Brain microvascular endothelial cell (primary cell): ENCODE results near the gene SSBP3.

Experiments
- DNase-seq: peaks from one replicate; pipeline ENCODE4 v3.0.0-alpha.2; 2020
- H3K27ac ChIP-seq: fragments of 250-450 bp; sonication (Bioruptor Pico); 2 replicates; pipeline ENCODE4 v1.5.1; 2020; ENCODE audit warnings: mild to moderate bottlenecking, moderate library complexity
- H3K27me3 ChIP-seq: fragments of 250-450 bp; sonication (Bioruptor Pico); replicated peaks from 2 replicates; pipeline ENCODE4 v1.5.1; 2020; ENCODE audit warnings: mild to moderate bottlenecking
- H3K36me3 ChIP-seq: fragments of 250-450 bp; sonication (Bioruptor Pico); replicated peaks from 2 replicates; pipeline ENCODE4 v1.5.1; 2020; ENCODE audit warnings: mild to moderate bottlenecking
- H3K4me3 ChIP-seq: 2 replicates; pipeline ENCODE4 v1.5.1; 2011; ENCODE audit warnings: low read depth, mild to moderate bottlenecking, control low read depth, low read length, moderate library complexity
- in situ Hi-C: cut with HindIII; loops from 2 replicates; pipeline ENCODE4 v1.10.0; 2017; ENCODE audit warnings: low sequenced_read_pairs, low pct_ligation_motif_present
- TF ChIP-seq, protein P1 (sequence below): IDR thresholded peaks from 2 replicates; pipeline ENCODE4 v1.5.1; 2011; ENCODE audit warnings: low read depth, mild to moderate bottlenecking, moderate library complexity, low read length, control low read depth, inconsistent platforms; ENCODE audit errors: missing control alignments

Gene SSBP3

DNA sequence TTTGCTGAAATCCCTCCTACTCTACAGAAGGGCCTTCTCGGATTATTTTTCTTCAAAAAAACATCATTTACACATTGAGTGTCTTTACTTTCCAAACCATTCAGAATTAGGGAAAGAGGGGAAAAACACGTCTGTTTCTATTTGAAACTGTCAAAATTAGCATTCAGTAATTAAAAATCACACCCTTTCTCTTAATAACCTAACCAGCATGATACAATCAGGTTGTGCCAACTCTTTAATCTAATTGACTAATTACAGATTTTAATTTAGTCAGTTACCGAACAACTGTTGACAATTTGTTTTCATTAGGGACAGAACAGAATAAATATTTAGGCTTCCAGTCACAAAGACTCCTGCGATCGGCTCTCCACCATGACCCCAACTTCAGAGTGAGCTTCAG lies 18.8 kb downstream of the SSBP3 start:
- Histone ChIP-seq H3K27me3 (no peaks in the 10 kb centered on the region), H3K36me3 (peaks cover 4% of the 10 kb centered on the region), H3K4me3 (no peak overlapping the region), H3K27ac (no peak overlapping the region)
- in situ Hi-C loops = no loop called here
- DNase-seq = no peak
- TF ChIP-seq, protein P1, sequence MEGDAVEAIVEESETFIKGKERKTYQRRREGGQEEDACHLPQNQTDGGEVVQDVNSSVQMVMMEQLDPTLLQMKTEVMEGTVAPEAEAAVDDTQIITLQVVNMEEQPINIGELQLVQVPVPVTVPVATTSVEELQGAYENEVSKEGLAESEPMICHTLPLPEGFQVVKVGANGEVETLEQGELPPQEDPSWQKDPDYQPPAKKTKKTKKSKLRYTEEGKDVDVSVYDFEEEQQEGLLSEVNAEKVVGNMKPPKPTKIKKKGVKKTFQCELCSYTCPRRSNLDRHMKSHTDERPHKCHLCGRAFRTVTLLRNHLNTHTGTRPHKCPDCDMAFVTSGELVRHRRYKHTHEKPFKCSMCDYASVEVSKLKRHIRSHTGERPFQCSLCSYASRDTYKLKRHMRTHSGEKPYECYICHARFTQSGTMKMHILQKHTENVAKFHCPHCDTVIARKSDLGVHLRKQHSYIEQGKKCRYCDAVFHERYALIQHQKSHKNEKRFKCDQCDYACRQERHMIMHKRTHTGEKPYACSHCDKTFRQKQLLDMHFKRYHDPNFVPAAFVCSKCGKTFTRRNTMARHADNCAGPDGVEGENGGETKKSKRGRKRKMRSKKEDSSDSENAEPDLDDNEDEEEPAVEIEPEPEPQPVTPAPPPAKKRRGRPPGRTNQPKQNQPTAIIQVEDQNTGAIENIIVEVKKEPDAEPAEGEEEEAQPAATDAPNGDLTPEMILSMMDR = no peak

DNA sequence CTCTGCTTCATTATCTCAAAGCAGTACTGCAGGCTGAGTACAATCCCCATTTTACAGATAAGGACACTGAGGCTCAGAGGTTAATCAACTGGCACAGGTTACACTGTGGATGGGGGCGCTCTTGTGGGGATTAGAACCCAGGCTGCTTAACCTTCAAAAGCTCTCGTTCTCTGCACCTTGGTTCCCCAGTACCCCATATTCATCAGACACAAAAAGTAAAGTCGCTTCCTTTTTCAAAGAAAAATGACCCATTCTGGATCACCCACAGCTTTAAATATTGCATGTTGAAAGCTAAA lies 20.5 kb downstream of the SSBP3 start:
- in situ Hi-C loops = no loop called here
- no peak overlapping the region for H3K27ac ChIP-seq
- no peak overlapping the region for H3K4me3 ChIP-seq
- TF ChIP-seq, protein P1 = no peak
- DNase-seq = no peak
- H3K36me3 ChIP-seq = peaks cover 2% of the 10 kb centered on the region
- no peaks in the 10 kb centered on the region for H3K27me3 ChIP-seq

DNA sequence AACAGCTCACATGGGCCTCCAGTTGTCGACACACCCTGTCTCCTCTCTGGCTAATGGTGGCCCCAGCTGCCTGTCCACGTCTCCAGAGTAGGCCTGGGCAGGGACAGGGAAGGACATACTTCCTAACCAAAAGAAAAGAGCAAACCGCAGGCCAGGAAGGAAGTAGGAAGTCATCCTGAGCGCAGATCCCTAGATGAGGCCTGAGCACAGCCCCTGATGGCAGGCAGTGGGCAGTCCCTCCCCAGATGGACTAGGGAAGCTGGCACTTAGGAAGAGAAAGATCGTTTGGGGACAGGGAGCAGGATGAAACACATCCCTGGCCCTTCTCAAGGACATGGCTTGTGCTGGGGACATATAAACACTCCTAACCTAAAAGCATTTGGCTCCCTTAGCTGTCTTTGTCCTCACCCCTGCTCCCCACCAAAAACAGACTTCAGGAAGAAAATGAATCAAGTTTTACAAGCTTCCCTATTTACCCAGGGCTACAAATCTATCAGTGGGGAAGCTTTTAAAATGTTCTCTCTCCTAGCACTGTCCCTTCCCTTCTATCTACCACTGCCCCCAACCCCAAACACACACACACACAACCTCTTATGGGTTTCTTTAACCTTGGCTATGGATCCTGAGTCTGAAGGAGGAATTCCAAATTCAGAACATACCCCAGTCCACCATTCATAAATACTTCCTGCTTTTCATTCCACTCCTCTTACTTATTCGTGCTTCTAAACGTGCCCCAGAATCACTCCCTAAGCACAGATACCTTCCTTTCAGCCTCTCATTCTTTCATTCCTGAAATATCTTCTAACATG lies 21.1 kb downstream of the SSBP3 start:
- in situ Hi-C loops = no loop called here
- TF ChIP-seq, protein P1 = no peak
- no peak overlapping the region for H3K27ac ChIP-seq
- no peak overlapping the region for H3K4me3 ChIP-seq
- H3K36me3 ChIP-seq = peaks cover 2% of the 10 kb centered on the region
- no peaks in the 10 kb centered on the region for H3K27me3 ChIP-seq
- no peak for DNase-seq

DNA sequence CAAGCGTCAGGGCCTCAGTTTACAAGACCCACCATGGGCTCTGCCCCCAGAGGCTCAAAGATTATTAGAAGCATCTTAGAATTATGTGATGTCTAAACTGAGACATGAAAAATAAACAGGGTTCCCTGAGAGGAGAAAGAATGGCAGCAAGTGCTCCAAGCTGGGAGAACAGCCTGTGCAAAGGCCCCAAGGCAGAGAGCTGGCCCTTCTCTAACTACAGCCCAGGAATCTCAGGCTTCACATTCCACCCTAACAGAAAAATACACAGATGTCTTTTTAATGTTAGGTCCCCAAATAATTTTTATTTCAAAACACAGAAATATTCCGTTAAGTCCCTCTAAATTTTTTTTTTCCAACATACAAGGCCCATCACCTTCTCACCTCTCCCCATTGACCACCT lies 21.7 kb downstream of the SSBP3 start:
- H3K4me3 ChIP-seq = no peak overlapping the region
- in situ Hi-C loops = no loop called here
- H3K27me3 ChIP-seq = no peaks in the 10 kb centered on the region
- DNase-seq = no peak
- TF ChIP-seq, protein P1 = no peak
- no peak overlapping the region for H3K27ac ChIP-seq
- H3K36me3 ChIP-seq = peaks cover 2% of the 10 kb centered on the region

DNA sequence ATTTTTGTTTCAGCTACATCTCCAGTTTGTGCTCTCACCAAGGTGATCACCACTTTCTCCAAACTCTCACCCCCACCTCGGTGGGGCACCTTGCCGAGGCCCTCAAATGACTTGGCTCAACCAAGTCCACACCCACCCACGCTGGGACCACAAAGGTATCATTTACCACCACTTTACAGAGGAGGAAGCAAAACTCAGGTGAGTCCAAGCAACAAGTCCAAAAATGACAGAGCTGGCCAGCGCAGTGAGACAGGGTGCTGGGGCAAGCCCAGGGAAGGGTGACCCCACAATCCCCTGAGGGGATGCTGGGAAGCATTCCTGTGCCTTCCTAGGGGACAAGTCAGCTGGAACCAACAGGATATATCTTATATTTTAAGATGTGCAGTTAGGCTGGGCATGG lies 24.7 kb downstream of the SSBP3 start:
- Histone ChIP-seq H3K27me3 (no peaks in the 10 kb centered on the region), H3K27ac (no peak overlapping the region), H3K36me3 (peaks cover 2% of the 10 kb centered on the region), H3K4me3 (no peak overlapping the region)
- DNase-seq = no peak
- in situ Hi-C loops = no loop called here
- TF ChIP-seq, protein P1 = no peak
